ENCODE data around the gene DCAF10. TPM values are rescaled to one million over a fixed set of nuclear protein-coding genes. Genes with fewer than 3 reads are reported as not detected.
A peak's percentile ranks its signal among the peaks of the same experiment; 100 is the strongest.

Gene DCAF10
- total and polyA plus RNA-seq, 4 donors: 9.7 to 22.2 (median 15.3) TPM

GRCh38 chr9:37787059-37787458 lies 13.5 kb upstream of the DCAF10 start:
- no peaks in the 10 kb centered on the region for H3K27me3 ChIP-seq (ENCODE audit: control insufficient read depth in 4 of 4, insufficient read depth in 4 of 4, low read length in 3 of 4)
- 45% methylated on average over 45 of the region's 45 CpGs for WGBS
- no peaks in the 10 kb centered on the region for H3K9me3 ChIP-seq (ENCODE audit: control insufficient read depth in 4 of 4, low read length in 3 of 4)
- H3K27ac ChIP-seq (ENCODE audit: low read depth in 1 of 2, low read length in 2 of 2): no peak overlapping the region
- peaks cover 0 to 12% (median 7%) of the 10 kb centered on the region in 4 donors for H3K36me3 ChIP-seq (ENCODE audit: control insufficient read depth in 4 of 4, insufficient read depth in 3 of 4, low read depth in 1 of 4, low read length in 3 of 4)
- DNase-seq (ENCODE audit: low spot score): no peak
- no peak for TF ChIP-seq HNF4A (conservative IDR thresholded peaks at IDR 0.05)
- no peak for TF ChIP-seq REST (IDR thresholded peaks at IDR 0.05)
- TF ChIP-seq HNF4G (IDR thresholded peaks at IDR 0.05): no peak
- no peak for TF ChIP-seq ATF3 (IDR thresholded peaks at IDR 0.05)
- no peak for TF ChIP-seq EGR1 (IDR thresholded peaks at IDR 0.05; ENCODE audit: low read depth in 2 of 2)
- TF ChIP-seq RAD21 (IDR thresholded peaks at IDR 0.05): no peak
- TF ChIP-seq TAF1 (conservative IDR thresholded peaks at IDR 0.05): no peak
- no peak overlapping the region for H3K4me3 ChIP-seq (ENCODE audit: low read depth in 1 of 3, low read length in 3 of 3)
- peaks cover 0 to 22% (median 19%) of the 10 kb centered on the region in 4 donors for H3K4me1 ChIP-seq (ENCODE audit: control insufficient read depth in 4 of 4, insufficient read depth in 4 of 4, low read length in 3 of 4)
- no peak overlapping the region for H3K9ac ChIP-seq (ENCODE audit: low read depth in 1 of 2, low read length in 2 of 2)

GRCh38 chr9:37788332-37788731 lies 12.3 kb upstream of the DCAF10 start:
- H3K9me3 ChIP-seq (ENCODE audit: control insufficient read depth in 4 of 4, low read length in 3 of 4): no peaks in the 10 kb centered on the region
- TF ChIP-seq RAD21 (IDR thresholded peaks at IDR 0.05): peak in 1 of 2 donors; percentile 6
- peak; percentile 71 to 76 for TF ChIP-seq HNF4A (conservative IDR thresholded peaks at IDR 0.05)
- no peak for TF ChIP-seq TAF1 (conservative IDR thresholded peaks at IDR 0.05)
- TF ChIP-seq HNF4G (IDR thresholded peaks at IDR 0.05): peak; percentile 28
- TF ChIP-seq RXRA (IDR thresholded peaks at IDR 0.05): peak; percentile 27 to 55
- no peak for TF ChIP-seq YY1 (IDR thresholded peaks at IDR 0.05)
- peak; percentile 33 for TF ChIP-seq SP1 (IDR thresholded peaks at IDR 0.05)
- peak; percentile 71 for TF ChIP-seq MAX (IDR thresholded peaks at IDR 0.05)
- TF ChIP-seq GABPA (IDR thresholded peaks at IDR 0.05 in 1 of 2, conservative IDR thresholded peaks at IDR 0.05 in 1 of 2): peak; percentile 42 to 79
- no peak for TF ChIP-seq CTCF (IDR thresholded peaks at IDR 0.05; ENCODE audit: low read depth, low read length, missing input control)
- peak in 1 of 2 donors; percentile 22 for TF ChIP-seq EGR1 (IDR thresholded peaks at IDR 0.05; ENCODE audit: low read depth in 2 of 2)
- H3K27me3 ChIP-seq (ENCODE audit: control insufficient read depth in 4 of 4, insufficient read depth in 4 of 4, low read length in 3 of 4): no peaks in the 10 kb centered on the region
- no peak for DNase-seq (ENCODE audit: low spot score)
- no peak overlapping the region for H3K4me3 ChIP-seq (ENCODE audit: low read depth in 1 of 3, low read length in 3 of 3)
- H3K4me1 ChIP-seq (ENCODE audit: control insufficient read depth in 4 of 4, insufficient read depth in 4 of 4, low read length in 3 of 4): peaks cover 0 to 19% (median 14%) of the 10 kb centered on the region in 4 donors
- WGBS: 54% methylated on average over 6 of the region's 6 CpGs
- peak overlapping the region in 1 of 2 donors; percentile 30 for H3K27ac ChIP-seq (ENCODE audit: low read depth in 1 of 2, low read length in 2 of 2)
- H3K9ac ChIP-seq (ENCODE audit: low read depth in 1 of 2, low read length in 2 of 2): no peak overlapping the region
- peaks cover 0 to 2% (median 0%) of the 10 kb centered on the region in 4 donors for H3K36me3 ChIP-seq (ENCODE audit: control insufficient read depth in 4 of 4, insufficient read depth in 3 of 4, low read depth in 1 of 4, low read length in 3 of 4)

Data from liver (tissue), 9 donors.